GM06990 (cell line): ENCODE data around the gene PRMT7.

Source experiments
- DNase-seq: peaks from one replicate; pipeline ENCODE4 v3.0.0-alpha.2; 2011; ENCODE audit not compliant: insufficient read length; ENCODE audit errors: extremely low read depth
- H3K27me3 ChIP-seq: replicated peaks from 2 replicates; pipeline ENCODE4 v1.6.0; 2011; ENCODE audit warnings: low read length; ENCODE audit not compliant: control insufficient read depth, insufficient read depth
- H3K36me3 ChIP-seq: 2 replicates; pipeline ENCODE4 v1.5.1; 2011; ENCODE audit warnings: low read length; ENCODE audit not compliant: control insufficient read depth, insufficient read depth
- H3K4me3 ChIP-seq: replicated peaks from 2 replicates; pipeline ENCODE4 v1.5.1; 2011; ENCODE audit warnings: low read depth, mild to moderate bottlenecking, control low read depth, low read length
- CTCF ChIP-seq: IDR thresholded peaks from 2 replicates; pipeline ENCODE4 v1.5.1; 2011; ENCODE audit warnings: low read length, control low read depth, mild to moderate bottlenecking, inconsistent platforms; ENCODE audit not compliant: insufficient read depth, poor library complexity, severe bottlenecking

Gene PRMT7

GRCh38 chr16:68365167-68365817 is 54.5 kb downstream of the PRMT7 start:
- TF ChIP-seq CTCF, result no peak
- Histone ChIP-seq H3K4me3 (no peak overlapping the region), H3K27me3 (no peaks in the 10 kb centered on the region)

GRCh38 chr16:68366062-68366461 is 55.2 kb downstream of the PRMT7 start:
- no peak for TF ChIP-seq CTCF
- DNase-seq, result no peak
- Histone ChIP-seq H3K4me3 (no peak overlapping the region), H3K36me3 (no peaks in the 10 kb centered on the region; the same call in 1 of the 2 replicates), H3K27me3 (no peaks in the 10 kb centered on the region)

More at GRCh38 chr16:68365167-68365817, 54.5 kb downstream of the PRMT7 start:
- peaks cover 4% of the 10 kb centered on the region; the same call in 1 of the 2 replicates for H3K36me3 ChIP-seq
- no peak for DNase-seq

GRCh38 chr16:68367030-68367429 is 56.2 kb downstream of the PRMT7 start:
- Histone ChIP-seq H3K4me3 (no peak overlapping the region), H3K36me3 (no peaks in the 10 kb centered on the region), H3K27me3 (no peaks in the 10 kb centered on the region)
- TF ChIP-seq CTCF, result peak; percentile 56
- no peak for DNase-seq

DNA sequence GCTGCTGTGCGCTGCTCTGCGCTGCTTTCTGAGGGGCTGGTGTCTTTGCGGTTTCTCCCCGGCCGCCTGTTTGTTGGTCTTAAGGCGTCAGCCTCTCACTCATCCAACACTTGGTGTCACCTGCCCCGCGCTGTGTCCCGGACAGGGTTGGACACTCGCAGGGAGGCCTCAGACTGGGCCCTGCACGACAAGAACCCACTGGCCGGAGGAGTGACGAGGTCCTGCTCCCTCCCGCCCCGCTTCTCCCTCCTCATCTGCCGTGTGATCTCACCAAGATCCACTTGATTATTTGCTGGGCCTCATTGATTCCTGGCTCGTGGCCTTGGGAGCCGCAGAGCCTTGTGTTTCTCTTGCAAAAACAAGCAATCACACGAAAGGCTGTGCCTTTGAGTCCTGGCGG is 56.6 kb downstream of the PRMT7 start:
- no peak overlapping the region for H3K4me3 ChIP-seq
- TF ChIP-seq CTCF, result no peak
- H3K36me3 ChIP-seq, result no peaks in the 10 kb centered on the region
- DNase-seq, result no peak
- no peaks in the 10 kb centered on the region for H3K27me3 ChIP-seq

GRCh38 chr16:68367891-68368290 is 57.1 kb downstream of the PRMT7 start:
- H3K27me3 ChIP-seq, result no peaks in the 10 kb centered on the region
- no peak for DNase-seq
- no peak for TF ChIP-seq CTCF
- H3K36me3 ChIP-seq, result no peaks in the 10 kb centered on the region
- H3K4me3 ChIP-seq, result no peak overlapping the region
